ENCODE results near the gene NUDT6. TPM values are rescaled to one million over a fixed set of nuclear protein-coding genes. Genes with fewer than 3 reads are reported as not detected.
A peak's percentile ranks its signal among the peaks of the same experiment; 100 is the strongest.

NUDT6 gene
- total RNA-seq, 1 experiment from 2014 or later = 6.7 TPM

GRCh38 chr4:122863639-122864038, 58.8 kb downstream of the NUDT6 start:
- ChIA-PET CTCF (interaction anchor here (1.2 kb wide), 1 partner anchor 10 kb away, joined by 5 read pairs; no protein-coding TSS in a partner anchor), POLR2A (interaction anchor here (0.9 to 2.6 kb wide), 2 partner anchors 9 to 11 kb away, joined by 5 to 7 read pairs; no protein-coding TSS in a partner anchor)
- intact Hi-C loops (cut with micrococcal nuclease) = no loop called here
- DNase-seq (ENCODE audit: unreplicated experiment) = peak; percentile 11
- Mint-ChIP-seq H3K9me3 (ENCODE audit: unreplicated experiment) (no peaks in the 10 kb centered on the region), H3K27me3 (ENCODE audit: insufficient read depth, unreplicated experiment) (no peaks in the 10 kb centered on the region), H3K27ac (ENCODE audit: low read depth, unreplicated experiment) (no peak overlapping the region), H3K36me3 (ENCODE audit: insufficient read depth, unreplicated experiment) (no peaks in the 10 kb centered on the region), H3K4me3 (ENCODE audit: unreplicated experiment) (no peak overlapping the region), H3K4me1 (ENCODE audit: insufficient read depth, unreplicated experiment) (peaks cover 38% of the 10 kb centered on the region)
- no TSS peak for BruUV-seq (replicated peaks)
- TF ChIP-seq CTCF (IDR thresholded peaks at IDR 0.05; ENCODE audit: unreplicated experiment) = no peak

- no peak overlapping the region for H3K4me3 Mint-ChIP-seq (ENCODE audit: unreplicated experiment)
- H3K36me3 Mint-ChIP-seq (ENCODE audit: insufficient read depth, unreplicated experiment) = no peaks in the 10 kb centered on the region
- no peaks in the 10 kb centered on the region for H3K27me3 Mint-ChIP-seq (ENCODE audit: insufficient read depth, unreplicated experiment)
- H3K9me3 Mint-ChIP-seq (ENCODE audit: unreplicated experiment) = no peaks in the 10 kb centered on the region
- intact Hi-C loops (cut with micrococcal nuclease) = no loop called here
- DNase-seq (ENCODE audit: unreplicated experiment) = no peak
- ChIA-PET POLR2A (interaction anchor here (0.6 to 1.7 kb wide), 3 partner anchors 12 to 160 kb away, joined by 3 to 8 read pairs (median 3); no protein-coding TSS in a partner anchor), CTCF (interaction anchor here (0.9 to 1.6 kb wide), 3 partner anchors 9 to 13 kb away, joined by 3 to 4 read pairs (median 3); no protein-coding TSS in a partner anchor)
- H3K4me1 Mint-ChIP-seq (ENCODE audit: insufficient read depth, unreplicated experiment) = peaks cover 32% of the 10 kb centered on the region
- no peak for TF ChIP-seq CTCF (IDR thresholded peaks at IDR 0.05; ENCODE audit: unreplicated experiment)
- H3K27ac Mint-ChIP-seq (ENCODE audit: low read depth, unreplicated experiment) = no peak overlapping the region
- BruUV-seq (replicated peaks) = no TSS peak
Observed at GRCh38 chr4:122861172-122861943, 61.0 kb downstream of the NUDT6 start.

GRCh38 chr4:122858705-122859104, 63.7 kb downstream of the NUDT6 start:
- H3K36me3 Mint-ChIP-seq (ENCODE audit: insufficient read depth, unreplicated experiment) = no peaks in the 10 kb centered on the region
- no peaks in the 10 kb centered on the region for H3K27me3 Mint-ChIP-seq (ENCODE audit: insufficient read depth, unreplicated experiment)
- no TSS peak for BruUV-seq (replicated peaks)
- POLR2A ChIA-PET = interaction anchor here (0.7 to 2.0 kb wide), 3 partner anchors 28 to 90 kb away, joined by 3 to 6 read pairs (median 4); no protein-coding TSS in a partner anchor
- TF ChIP-seq CTCF (IDR thresholded peaks at IDR 0.05; ENCODE audit: unreplicated experiment) = no peak
- H3K9me3 Mint-ChIP-seq (ENCODE audit: unreplicated experiment) = no peaks in the 10 kb centered on the region
- H3K4me3 Mint-ChIP-seq (ENCODE audit: unreplicated experiment) = no peak overlapping the region
- intact Hi-C loops (cut with micrococcal nuclease) = no loop called here
- H3K4me1 Mint-ChIP-seq (ENCODE audit: insufficient read depth, unreplicated experiment) = peaks cover 42% of the 10 kb centered on the region
- H3K27ac Mint-ChIP-seq (ENCODE audit: low read depth, unreplicated experiment) = no peak overlapping the region
- CTCF ChIA-PET = no interaction called here
- no peak for DNase-seq (ENCODE audit: unreplicated experiment)

- DNase-seq (ENCODE audit: unreplicated experiment) = no peak
- Mint-ChIP-seq H3K4me1 (ENCODE audit: insufficient read depth, unreplicated experiment) (peaks cover 36% of the 10 kb centered on the region), H3K36me3 (ENCODE audit: insufficient read depth, unreplicated experiment) (no peaks in the 10 kb centered on the region), H3K9me3 (ENCODE audit: unreplicated experiment) (no peaks in the 10 kb centered on the region), H3K4me3 (ENCODE audit: unreplicated experiment) (no peak overlapping the region), H3K27ac (ENCODE audit: low read depth, unreplicated experiment) (no peak overlapping the region), H3K27me3 (ENCODE audit: insufficient read depth, unreplicated experiment) (no peaks in the 10 kb centered on the region)
- ChIA-PET CTCF (interaction anchor here (0.8 kb wide), 1 partner anchor 73 kb away, joined by 3 read pairs; no protein-coding TSS in a partner anchor), POLR2A (interaction anchor here (0.8 to 2.0 kb wide), 6 partner anchors 16 to 92 kb away, joined by 3 to 6 read pairs (median 3); no protein-coding TSS in a partner anchor)
- BruUV-seq (replicated peaks) = no TSS peak
- intact Hi-C loops (cut with micrococcal nuclease) = no loop called here
- no peak for TF ChIP-seq CTCF (IDR thresholded peaks at IDR 0.05; ENCODE audit: unreplicated experiment)
Observed at GRCh38 chr4:122857160-122857559, 65.2 kb downstream of the NUDT6 start.

Data from MCF 10A (cell line).